Measurements from ENCODE around the gene VWA2. TPM values are rescaled to one million over a fixed set of nuclear protein-coding genes. Genes with fewer than 3 reads are reported as not detected.

VWA2 gene
- total RNA-seq, 1 experiment from 2014 or later = not detected

DNA sequence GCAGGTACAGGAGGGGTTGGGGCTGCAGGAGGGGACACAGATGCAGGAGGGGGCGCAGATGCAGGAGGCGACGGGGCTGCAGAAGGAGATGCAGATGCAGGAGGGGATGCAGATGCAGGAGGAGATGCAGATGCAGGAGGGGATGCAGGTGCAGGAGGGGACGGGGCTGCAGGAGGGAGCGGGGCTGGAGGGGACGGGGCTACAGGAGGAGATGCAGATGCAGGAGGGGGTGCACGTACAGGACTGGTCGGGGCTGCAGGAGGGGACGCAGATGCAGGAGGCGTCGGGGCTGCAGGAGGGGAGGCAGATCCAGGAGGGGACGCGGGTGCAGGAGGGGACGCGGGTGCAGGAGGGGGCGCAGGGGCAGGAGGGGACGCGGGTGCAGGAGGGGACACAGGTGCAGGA is 66.5 kb downstream of the VWA2 start:
- peaks cover 37% of the 10 kb centered on the region; the same call in 1 of the 2 replicates for H3K27me3 ChIP-seq (ENCODE audit: insufficient read depth, low read length)
- intact Hi-C loops (cut with micrococcal nuclease) = no loop called here

DNA sequence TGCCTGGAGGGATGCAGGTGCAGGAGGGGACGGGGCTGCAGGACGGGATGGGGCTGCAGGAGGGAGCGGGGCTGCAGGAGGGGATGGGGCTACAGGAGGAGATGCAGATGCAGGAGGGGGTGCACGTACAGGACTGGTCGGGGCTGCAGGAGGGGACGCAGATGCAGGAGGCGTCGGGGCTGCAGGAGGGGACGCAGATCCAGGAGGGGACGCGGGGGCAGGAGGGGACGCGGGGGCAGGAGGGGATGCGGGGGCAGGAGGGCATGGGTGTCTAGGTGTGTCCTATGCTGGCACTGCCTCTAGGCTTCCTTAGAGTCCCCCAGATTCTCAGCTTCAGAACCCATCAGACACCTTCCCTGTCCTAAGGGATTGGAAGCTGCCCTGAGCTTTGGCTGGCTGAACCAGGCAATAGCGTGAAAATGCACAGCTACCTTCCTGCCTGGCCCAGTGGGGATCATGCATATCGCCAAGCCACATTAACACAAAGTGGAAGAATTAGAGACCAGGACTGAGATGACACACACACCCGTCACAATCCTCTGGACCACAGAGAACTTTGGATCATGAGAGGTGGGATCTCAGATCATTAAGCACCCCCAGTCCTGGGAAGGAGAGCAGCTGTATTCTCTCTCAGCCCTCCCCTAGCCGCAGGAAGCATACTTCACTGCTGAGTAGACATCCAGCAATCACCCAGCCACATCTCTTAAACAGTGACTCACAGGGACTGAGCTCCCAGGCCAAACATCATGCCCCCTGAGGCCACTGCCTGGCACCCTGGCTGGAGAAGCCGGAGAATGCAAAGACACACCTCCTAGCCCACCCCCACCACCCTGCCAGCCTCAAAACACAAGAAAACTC is 67.3 kb downstream of the VWA2 start:
- ChIA-PET RAD21 (ENCODE audit: low non-redundant PET in 1 of 2, low total read pairs in 2 of 2, uncharacterized antibody in 2 of 2, unreplicated experiment in 2 of 2) (interaction anchor here (0.6 to 0.8 kb wide), 2 partner anchors 165 to 588 kb away, joined by 3 read pairs; no protein-coding TSS in a partner anchor), CTCF (interaction anchor here (0.6 to 2.6 kb wide), 6 partner anchors 20 to 480 kb away, joined by 3 to 11 read pairs (median 4); no protein-coding TSS in a partner anchor), POLR2A (no interaction called here)
- no peaks in the 10 kb centered on the region for H3K9me2 ChIP-seq (ENCODE audit: insufficient read depth)
- no peak overlapping the region for H3K27ac ChIP-seq (ENCODE audit: low read depth, low read length)
- no peak overlapping the region for H2AFZ ChIP-seq (ENCODE audit: low read depth, low read length, poor library complexity, severe bottlenecking)
- no TSS peak for BruUV-seq (replicated peaks)
- H3K27me3 ChIP-seq (ENCODE audit: insufficient read depth, low read length) = peaks cover 43% of the 10 kb centered on the region
- peak; percentile 41 for ATAC-seq
- H3K4me1 ChIP-seq (ENCODE audit: control insufficient read depth in 1 of 2, insufficient read depth in 2 of 2, low read length in 2 of 2) = peaks cover 6 to 19% of the 10 kb centered on the region in 2 experiments
- H3K4me3 ChIP-seq (replicated peaks in 1 of 2; ENCODE audit: low read depth in 1 of 2, low read length in 2 of 2) = no peak overlapping the region
- peak overlapping the region; percentile 42 for H3K4me2 ChIP-seq (ENCODE audit: low read length)
- intact Hi-C loops (cut with micrococcal nuclease) = no loop called here
- no peak overlapping the region for H3K9ac ChIP-seq (ENCODE audit: low read length)
- no peaks in the 10 kb centered on the region for H3K9me3 ChIP-seq (ENCODE audit: control insufficient read depth in 1 of 2, insufficient read depth in 1 of 2, low read depth in 1 of 2, low read length in 2 of 2)
- no peak for DNase-seq (ENCODE audit: low read depth, low spot score)
- H3K36me3 ChIP-seq (ENCODE audit: control insufficient read depth in 1 of 2, insufficient read depth in 2 of 2, low read length in 2 of 2) = no peaks in the 10 kb centered on the region
- no peaks in the 10 kb centered on the region for H3K79me2 ChIP-seq (ENCODE audit: insufficient read depth, low read length)
- no peaks in the 10 kb centered on the region for H4K20me1 ChIP-seq (ENCODE audit: insufficient read depth)
- no peak for TF ChIP-seq SIN3A (IDR thresholded peaks at IDR 0.05; ENCODE audit: low read depth)

More for the DNA sequence above, 66.5 kb downstream of the VWA2 start:
- CTCF ChIA-PET = no interaction called here
- TF ChIP-seq ELF1 (IDR thresholded peaks at IDR 0.05; ENCODE audit: borderline replicate concordance, low read depth) (no peak), SP1 (IDR thresholded peaks at IDR 0.05; ENCODE audit: low read depth) (no peak), YY1 (IDR thresholded peaks at IDR 0.05; ENCODE audit: extremely low read depth, insufficient replicate concordance, low read depth, low read length) (no peak), FOSL1 (IDR thresholded peaks at IDR 0.05; ENCODE audit: low read depth) (no peak), POLR2AphosphoS5 (IDR thresholded peaks at IDR 0.05; ENCODE audit: low read depth, low read length) (no peak), RAD21 (IDR thresholded peaks at IDR 0.05; ENCODE audit: low read depth) (no peak)
- DNase-seq (ENCODE audit: low read depth, low spot score) (no peak), ATAC-seq (no peak)
- H3K79me2 ChIP-seq (ENCODE audit: insufficient read depth, low read length) = no peaks in the 10 kb centered on the region
- POLR2A ChIA-PET = no interaction called here
- H3K9me3 ChIP-seq (ENCODE audit: control insufficient read depth in 1 of 2, insufficient read depth in 1 of 2, low read depth in 1 of 2, low read length in 2 of 2) = no peaks in the 10 kb centered on the region
- no peaks in the 10 kb centered on the region for H4K20me1 ChIP-seq (ENCODE audit: insufficient read depth)
- no peaks in the 10 kb centered on the region for H3K36me3 ChIP-seq (ENCODE audit: control insufficient read depth in 1 of 2, insufficient read depth in 2 of 2, low read length in 2 of 2)
- no peak overlapping the region for H3K27ac ChIP-seq (ENCODE audit: low read depth, low read length)
- RAD21 ChIA-PET (ENCODE audit: low non-redundant PET in 1 of 2, low total read pairs in 2 of 2, uncharacterized antibody in 2 of 2, unreplicated experiment in 2 of 2) = no interaction called here
- H3K9me2 ChIP-seq (ENCODE audit: insufficient read depth) = no peaks in the 10 kb centered on the region
- no peak overlapping the region for H2AFZ ChIP-seq (ENCODE audit: low read depth, low read length, poor library complexity, severe bottlenecking)
- peaks cover 6 to 19% of the 10 kb centered on the region in 2 experiments for H3K4me1 ChIP-seq (ENCODE audit: control insufficient read depth in 1 of 2, insufficient read depth in 2 of 2, low read length in 2 of 2)
- no peak overlapping the region for H3K9ac ChIP-seq (ENCODE audit: low read length)
- H3K4me2 ChIP-seq (ENCODE audit: low read length) = no peak overlapping the region
- no peak overlapping the region for H3K4me3 ChIP-seq (replicated peaks in 1 of 2; ENCODE audit: low read depth in 1 of 2, low read length in 2 of 2)
- BruUV-seq (replicated peaks) = no TSS peak

Measured in HCT116 (cell line).